GM12873 (cell line): Measurements from ENCODE around the gene FYN.

Experiments
- TF ChIP-seq, protein P1 (sequence below): IDR thresholded peaks from 2 replicates; pipeline ENCODE4 v1.5.1; 2012; ENCODE audit warnings: low read depth, mild to moderate bottlenecking, moderate library complexity, low read length, control low read depth; ENCODE audit not compliant: insufficient read depth; ENCODE audit errors: missing control alignments

The FYN gene

DNA sequence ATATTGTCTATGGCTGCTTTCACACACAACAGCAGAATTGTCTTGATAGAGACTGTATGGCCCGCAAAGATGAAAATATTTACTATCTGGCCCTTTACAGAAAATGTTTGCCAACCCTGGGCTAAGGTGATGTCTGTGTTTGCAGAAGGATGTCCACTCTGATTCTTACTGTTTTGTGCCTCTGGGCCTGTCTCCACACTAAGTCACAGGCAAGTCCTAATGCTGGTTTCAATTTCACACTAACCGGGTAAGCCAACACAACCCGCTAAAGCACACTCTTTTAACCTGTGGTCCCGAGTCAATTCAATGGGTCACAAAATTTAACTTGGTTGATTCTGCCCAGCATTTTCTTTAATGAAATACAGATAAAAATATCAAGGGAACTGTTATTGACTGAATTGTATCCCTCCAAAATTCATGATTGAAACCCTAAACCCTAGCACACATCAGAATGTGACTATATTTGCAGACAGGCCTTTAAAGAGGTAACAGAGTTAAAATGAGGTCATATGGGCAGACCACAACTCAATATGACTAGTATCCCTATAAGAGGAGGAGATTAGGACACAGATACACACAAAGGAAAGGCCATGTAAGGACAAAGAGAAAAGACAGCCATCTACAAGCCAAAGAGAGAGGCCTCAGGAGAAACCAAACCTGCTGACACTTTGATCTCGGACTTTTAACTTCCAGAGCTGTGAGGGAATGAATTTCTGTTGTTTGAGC is 78.4 kb downstream of the FYN start:
- TF ChIP-seq, protein P1, sequence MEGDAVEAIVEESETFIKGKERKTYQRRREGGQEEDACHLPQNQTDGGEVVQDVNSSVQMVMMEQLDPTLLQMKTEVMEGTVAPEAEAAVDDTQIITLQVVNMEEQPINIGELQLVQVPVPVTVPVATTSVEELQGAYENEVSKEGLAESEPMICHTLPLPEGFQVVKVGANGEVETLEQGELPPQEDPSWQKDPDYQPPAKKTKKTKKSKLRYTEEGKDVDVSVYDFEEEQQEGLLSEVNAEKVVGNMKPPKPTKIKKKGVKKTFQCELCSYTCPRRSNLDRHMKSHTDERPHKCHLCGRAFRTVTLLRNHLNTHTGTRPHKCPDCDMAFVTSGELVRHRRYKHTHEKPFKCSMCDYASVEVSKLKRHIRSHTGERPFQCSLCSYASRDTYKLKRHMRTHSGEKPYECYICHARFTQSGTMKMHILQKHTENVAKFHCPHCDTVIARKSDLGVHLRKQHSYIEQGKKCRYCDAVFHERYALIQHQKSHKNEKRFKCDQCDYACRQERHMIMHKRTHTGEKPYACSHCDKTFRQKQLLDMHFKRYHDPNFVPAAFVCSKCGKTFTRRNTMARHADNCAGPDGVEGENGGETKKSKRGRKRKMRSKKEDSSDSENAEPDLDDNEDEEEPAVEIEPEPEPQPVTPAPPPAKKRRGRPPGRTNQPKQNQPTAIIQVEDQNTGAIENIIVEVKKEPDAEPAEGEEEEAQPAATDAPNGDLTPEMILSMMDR: no peak

DNA sequence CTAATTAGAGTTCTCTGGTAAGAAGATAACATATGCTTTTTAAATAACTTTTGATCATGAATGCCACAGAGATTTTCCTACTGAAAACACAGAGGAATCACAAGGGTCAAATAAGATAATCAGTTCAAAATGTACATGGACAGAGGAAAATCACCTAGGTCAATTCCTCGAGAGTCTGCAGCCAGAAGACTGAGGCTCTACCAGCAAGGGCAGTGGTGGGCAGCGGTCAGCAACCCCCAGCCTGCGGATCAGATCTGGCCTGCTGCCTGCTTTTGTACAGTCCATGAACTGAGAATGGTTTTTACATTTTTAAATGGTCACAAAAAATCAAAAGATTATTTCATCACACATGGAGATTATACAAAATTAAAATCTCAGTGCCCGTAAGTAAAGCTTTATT is 79.0 kb downstream of the FYN start:
- TF ChIP-seq, protein P1: no peak

DNA sequence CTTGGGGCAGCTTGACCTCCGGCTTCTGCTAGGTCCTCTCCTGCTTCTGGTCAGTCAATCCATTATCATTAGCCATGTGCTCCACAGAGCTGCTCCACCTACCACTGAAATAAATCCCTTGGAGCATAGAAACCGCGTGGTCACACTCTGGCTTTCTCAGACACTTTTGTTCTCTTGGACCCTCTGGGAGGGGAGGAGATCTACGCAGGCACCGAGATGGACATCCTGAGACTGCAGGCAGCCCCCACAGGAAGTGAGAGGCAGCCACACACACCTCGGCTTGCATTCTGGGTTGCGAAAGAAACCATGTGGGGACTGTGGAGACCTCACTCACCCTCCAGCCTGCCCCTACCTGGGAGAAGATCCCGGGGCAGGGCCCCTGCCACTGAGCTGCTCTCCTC is 79.5 kb downstream of the FYN start:
- TF ChIP-seq, protein P1: no peak

DNA sequence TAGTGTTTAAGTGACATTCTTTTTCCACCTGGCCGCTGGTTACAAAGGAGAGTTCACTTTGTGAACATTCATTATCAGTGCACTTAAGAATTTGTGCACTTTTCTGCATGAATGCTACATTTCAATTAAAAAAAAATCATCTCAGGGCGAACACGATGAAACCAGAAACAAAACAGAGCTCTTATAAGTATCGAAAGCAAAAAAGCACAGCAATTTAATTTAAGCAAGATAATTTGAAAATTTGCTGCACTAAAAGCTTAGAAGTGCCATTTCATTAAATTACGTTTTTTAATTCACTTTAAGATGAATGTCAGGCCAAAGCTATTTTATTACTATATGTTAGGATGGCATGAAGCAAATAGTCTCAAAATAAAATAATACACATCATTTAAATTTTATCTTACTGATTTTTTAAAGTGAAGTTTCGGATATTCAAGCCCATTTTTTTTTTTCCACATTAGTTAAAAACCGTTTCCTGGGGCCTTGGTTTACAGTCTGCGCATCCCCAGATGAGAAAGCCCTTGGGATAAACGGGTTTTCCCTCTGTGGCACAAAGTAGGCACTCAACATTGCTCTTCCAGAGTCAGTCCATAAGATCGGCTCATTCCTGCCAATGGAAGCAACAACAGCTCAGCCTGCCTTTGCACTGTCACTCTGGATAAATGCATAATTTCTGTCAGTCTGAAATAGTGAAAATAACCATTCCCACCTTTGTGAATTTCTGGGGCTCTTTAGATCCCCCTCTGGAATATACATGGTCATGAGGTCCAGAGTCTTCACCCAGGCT is 80.1 kb downstream of the FYN start:
- TF ChIP-seq, protein P1: no peak

DNA sequence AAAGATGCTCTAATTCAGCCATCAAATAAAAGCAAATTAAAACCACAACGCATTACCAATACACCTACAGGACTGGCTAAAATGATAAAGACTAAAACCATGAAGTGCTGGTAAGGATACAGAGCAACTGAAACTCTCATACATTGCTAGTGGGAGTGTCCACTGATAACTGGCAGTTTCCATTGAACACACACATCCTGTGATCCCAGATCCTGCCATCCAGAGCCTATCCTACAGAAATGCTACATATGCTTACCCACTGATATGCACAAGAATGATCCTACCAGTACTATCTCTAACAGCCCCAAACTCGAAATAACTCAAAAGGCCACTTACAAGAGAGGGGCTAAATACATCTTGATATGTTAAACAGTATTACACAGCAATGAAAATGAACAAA is 81.0 kb downstream of the FYN start:
- TF ChIP-seq, protein P1: no peak

DNA sequence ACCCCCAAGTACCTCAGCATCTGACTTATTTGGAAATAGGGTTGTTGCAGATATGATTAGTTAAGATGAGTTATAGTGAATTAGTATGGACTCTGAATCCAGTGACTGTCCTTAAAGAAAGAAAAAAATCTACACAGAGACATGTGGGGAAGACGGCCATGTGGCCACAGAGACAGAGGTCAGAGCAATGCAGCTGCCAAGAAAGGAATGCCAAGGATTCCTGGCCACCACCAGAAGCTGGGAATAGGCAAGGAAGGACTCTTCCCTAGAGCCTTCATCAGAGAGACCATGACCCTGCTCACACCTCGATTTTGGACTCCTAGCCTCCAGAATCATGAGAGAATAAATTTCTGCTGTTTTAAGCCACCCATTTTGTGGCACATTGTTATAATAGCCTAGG is 81.8 kb downstream of the FYN start:
- TF ChIP-seq, protein P1: no peak

DNA sequence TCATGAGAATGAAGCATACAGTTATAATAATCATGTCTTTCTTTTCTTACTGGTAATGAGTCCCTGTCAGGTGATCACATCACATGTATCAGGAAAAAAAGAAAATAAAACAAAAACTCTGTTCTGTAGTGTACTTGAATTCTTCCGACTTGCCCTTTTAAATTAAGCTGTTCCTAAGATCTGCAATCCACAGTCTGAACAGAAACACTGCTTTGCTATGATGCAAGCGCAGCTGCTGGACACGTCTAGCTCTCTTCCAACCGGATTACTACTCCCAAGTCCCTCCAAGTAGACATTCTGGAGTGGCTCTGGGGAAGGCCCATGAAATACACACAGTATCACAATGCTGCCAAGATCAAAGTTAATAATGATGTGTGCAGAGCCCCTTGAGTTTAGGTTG is 83.7 kb downstream of the FYN start:
- TF ChIP-seq, protein P1: no peak
